KMS-11 (cell line): ENCODE measurements around the gene PTGES2.
A peak's percentile ranks its signal among the peaks of the same experiment; 100 is the strongest.

Experiments used
- H2AFZ ChIP-seq: fragments of 200-600 bp; sonication (generic); 2 replicates; pipeline ENCODE4 v1.6.1; 2016; ENCODE audit warnings: antibody characterized with exemption, mixed run types, low read depth
- H3K27ac ChIP-seq: fragments of 200-600 bp; sonication (generic); 2 replicates; pipeline ENCODE4 v1.6.1; 2016; ENCODE audit warnings: mild to moderate bottlenecking, mixed run types
- H3K27me3 ChIP-seq: fragments of 200-600 bp; sonication (generic); 2 replicates; pipeline ENCODE4 v1.6.1; 2017; ENCODE audit warnings: mild to moderate bottlenecking, low read depth, mixed run types, moderate library complexity; ENCODE audit not compliant: insufficient read depth
- H3K36me3 ChIP-seq: fragments of 200-600 bp; sonication (generic); 2 replicates; pipeline ENCODE4 v1.6.1; 2017; ENCODE audit warnings: mild to moderate bottlenecking, mixed run types; ENCODE audit not compliant: insufficient read depth
- H3K4me1 ChIP-seq: fragments of 200-600 bp; sonication (generic); 2 replicates; pipeline ENCODE4 v1.6.1; 2016; ENCODE audit warnings: mild to moderate bottlenecking, low read depth, mixed run types; ENCODE audit not compliant: poor library complexity, severe bottlenecking
- H3K4me2 ChIP-seq: fragments of 200-600 bp; sonication (generic); 2 replicates; pipeline ENCODE4 v1.7.0; 2016; ENCODE audit warnings: mild to moderate bottlenecking, mixed run types
- H3K4me3 ChIP-seq: fragments of 200-600 bp; sonication (generic); IDR thresholded peaks from 2 replicates; pipeline ENCODE4 v1.6.1; 2017; ENCODE audit warnings: low read depth, low read length, mixed read lengths; ENCODE audit not compliant: insufficient read depth
- H3K79me2 ChIP-seq: fragments of 200-600 bp; sonication (generic); 2 replicates; pipeline ENCODE4 v1.6.1; 2016; ENCODE audit warnings: low read depth, mixed run types; ENCODE audit not compliant: insufficient read depth
- H3K9ac ChIP-seq: fragments of 200-600 bp; sonication (generic); 2 replicates; pipeline ENCODE4 v1.6.1; 2016; ENCODE audit warnings: mild to moderate bottlenecking, mixed run types
- H4K20me1 ChIP-seq: fragments of 200-600 bp; sonication (generic); 2 replicates; pipeline ENCODE4 v1.6.1; 2016; ENCODE audit warnings: mild to moderate bottlenecking, mixed run types; ENCODE audit not compliant: insufficient read depth
- CTCF ChIP-seq: fragments of 200-600 bp; sonication (generic); conservative IDR thresholded peaks from 2 replicates; pipeline ENCODE4 v1.6.1; 2017; ENCODE audit warnings: low read depth, mild to moderate bottlenecking, antibody characterized with exemption, low read length, moderate library complexity, mixed read lengths

The PTGES2 gene

GRCh38 chr9:128118472-128118857 lies 9.1 kb downstream of the PTGES2 start:
- no peaks in the 10 kb centered on the region for H4K20me1 ChIP-seq
- peaks cover 26% of the 10 kb centered on the region for H3K4me1 ChIP-seq
- no peaks in the 10 kb centered on the region for H3K27me3 ChIP-seq
- H2AFZ ChIP-seq = no peak overlapping the region
- no peaks in the 10 kb centered on the region for H3K36me3 ChIP-seq
- H3K79me2 ChIP-seq = no peaks in the 10 kb centered on the region
- H3K9ac ChIP-seq = no peak overlapping the region
- H3K4me2 ChIP-seq = no peak overlapping the region
- TF ChIP-seq CTCF = no peak
- H3K4me3 ChIP-seq = no peak overlapping the region
- H3K27ac ChIP-seq = no peak overlapping the region

GRCh38 chr9:128117613-128118471 lies 9.7 kb downstream of the PTGES2 start:
- Histone ChIP-seq H2AFZ (no peak overlapping the region), H3K4me1 (peaks cover 26% of the 10 kb centered on the region), H3K4me2 (no peak overlapping the region), H3K4me3 (no peak overlapping the region), H3K27me3 (no peaks in the 10 kb centered on the region), H3K79me2 (no peaks in the 10 kb centered on the region), H3K36me3 (no peaks in the 10 kb centered on the region), H3K9ac (no peak overlapping the region), H4K20me1 (no peaks in the 10 kb centered on the region), H3K27ac (no peak overlapping the region)
- peak; percentile 99 for TF ChIP-seq CTCF

- Histone ChIP-seq H2AFZ (no peak overlapping the region), H3K4me1 (peaks cover 26% of the 10 kb centered on the region), H4K20me1 (no peaks in the 10 kb centered on the region), H3K9ac (no peak overlapping the region), H3K4me2 (peak overlapping the region; percentile 40; the same call in 1 of the 2 replicates), H3K36me3 (no peaks in the 10 kb centered on the region), H3K27me3 (no peaks in the 10 kb centered on the region), H3K79me2 (no peaks in the 10 kb centered on the region), H3K27ac (peak overlapping the region; percentile 53), H3K4me3 (no peak overlapping the region)
- no peak for TF ChIP-seq CTCF
These were observed 11.1 kb downstream of the PTGES2 start for GRCh38 chr9:128116104-128117083.

- Histone ChIP-seq H3K4me2 (peak overlapping the region; percentile 40; the same call in 1 of the 2 replicates), H3K9ac (no peak overlapping the region)
These were observed 12.1 kb downstream of the PTGES2 start for GRCh38 chr9:128115187-128116103.

More at GRCh38 chr9:128115187-128116103, 12.1 kb downstream of the PTGES2 start:
- Histone ChIP-seq H3K27me3 (no peaks in the 10 kb centered on the region), H3K36me3 (no peaks in the 10 kb centered on the region), H2AFZ (no peak overlapping the region), H3K4me3 (no peak overlapping the region), H3K27ac (peak overlapping the region; percentile 53), H3K79me2 (no peaks in the 10 kb centered on the region), H3K4me1 (peaks cover 26% of the 10 kb centered on the region), H4K20me1 (no peaks in the 10 kb centered on the region)
- TF ChIP-seq CTCF = no peak
